Testis (tissue), 3 donors: ENCODE measurements around the gene SLC38A1. TPM values are rescaled to one million over a fixed set of nuclear protein-coding genes. Genes with fewer than 3 reads are reported as not detected.
A peak's percentile ranks its signal among the peaks of the same experiment; 100 is the strongest.

Experiments used
- DNase-seq: peaks from one replicate; pipeline ENCODE4 v3.0.0-alpha.2; 2019
- H3K27ac ChIP-seq, 2 donors: fragments of 200-600 bp; sonication (generic); one replicate each; pipeline ENCODE4 v1.5.1; 2019
- H3K27me3 ChIP-seq: fragments of 200-600 bp; sonication (generic); one replicate; pipeline ENCODE4 v1.5.1; 2019
- H3K36me3 ChIP-seq: fragments of 200-600 bp; sonication (generic); one replicate; pipeline ENCODE4 v1.5.1; 2017; ENCODE audit warnings: low read depth; ENCODE audit errors: missing control alignments
- H3K4me1 ChIP-seq: fragments of 200-600 bp; sonication (generic); one replicate; pipeline ENCODE4 v1.5.1; 2019
- H3K4me3 ChIP-seq, 2 donors: fragments of 200-600 bp; sonication (generic); one replicate each; pipeline ENCODE4 v1.5.1; 2017 to 2019
- H3K9me3 ChIP-seq: fragments of 200-600 bp; sonication (generic); one replicate; pipeline ENCODE4 v1.5.1; 2017
- POLR2A ChIP-seq: fragments of 450-650 bp; IDR thresholded peaks from one replicate; pipeline ENCODE4 v1.6.1; 2017; ENCODE audit warnings: antibody characterized with exemption, mild to moderate bottlenecking, moderate library complexity
- WGBS, 2 donors: methylation state at CpG; one replicate each; pipeline ENCODE4 v1.1.5; 2018; 5-methylcytosine and 5-hydroxymethylcytosine counted together
- intact Hi-C: fragments of 100-400 bp; cut with DNase I; formaldehyde crosslinking; loops from one replicate; pipeline ENCODE4 v1.15.1; 2023; ENCODE audit warnings: low total_unique reads
- polyA plus RNA-seq: library from polyadenylated mRNA; stranded (reverse); fragments of 350-450 nt; fragmentation: Illumina TruSeq; extraction: RNeasy Lipid Tissue Mini Kit (QIAGEN cat#74804); gene quantifications from one replicate; pipeline ENCODE4 v1.2.3, GENCODE V29; 2014; ENCODE audit warnings: low read depth, low replicate concordance; ENCODE audit not compliant: insufficient read depth
- total RNA-seq, 2 donors: library from RNA; depleted of rRNA; stranded (reverse); fragments of >200 nt; gene quantifications; one replicate each; pipeline ENCODE4 v1.2.3, GENCODE V29; 2016
- TF ChIP-seq, protein P1 (sequence below), 3 experiments: fragments of 450-650 bp in 2 of 3; fragments of 200-600 bp in 1 of 3; sonication (generic) in 1 of 3; IDR thresholded peaks; one replicate each; pipeline ENCODE4 v1.5.1; 2016 to 2019; ENCODE audit warnings: antibody characterized with exemption in 3 of 3, mild to moderate bottlenecking in 2 of 3, moderate library complexity in 1 of 3

Gene SLC38A1
- total and polyA plus RNA-seq, 3 donors from 2014 or later = 1.6 to 8.7 (median 4.0) TPM

DNA sequence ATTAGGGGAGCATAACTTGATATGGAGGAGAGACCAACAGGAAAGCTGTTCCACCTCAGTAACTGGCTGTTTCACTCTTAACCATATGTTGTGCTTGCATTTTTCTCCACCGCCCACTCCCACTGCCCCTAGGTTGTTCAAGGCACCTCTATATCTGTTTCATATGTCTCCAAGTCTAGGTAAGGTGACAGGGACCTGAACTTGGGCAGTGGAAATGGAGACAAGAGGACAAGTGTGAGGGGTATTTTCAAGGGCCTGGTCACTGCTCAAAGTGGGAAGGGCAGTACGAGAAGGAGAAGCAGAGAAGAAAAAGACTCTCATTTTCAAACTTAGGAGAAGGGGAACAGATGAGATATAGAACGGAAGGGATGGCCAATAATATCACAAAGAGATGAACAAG lies 3.1 kb downstream of the SLC38A1 start:
- H3K27me3 ChIP-seq = no peaks in the 10 kb centered on the region
- H3K36me3 ChIP-seq = no peaks in the 10 kb centered on the region
- no peak overlapping the region for H3K4me3 ChIP-seq
- 71 to 81% methylated on average over 3 of the region's 3 CpGs for WGBS, 2 donors
- no peaks in the 10 kb centered on the region for H3K4me1 ChIP-seq
- DNase-seq = no peak
- TF ChIP-seq, protein P1, sequence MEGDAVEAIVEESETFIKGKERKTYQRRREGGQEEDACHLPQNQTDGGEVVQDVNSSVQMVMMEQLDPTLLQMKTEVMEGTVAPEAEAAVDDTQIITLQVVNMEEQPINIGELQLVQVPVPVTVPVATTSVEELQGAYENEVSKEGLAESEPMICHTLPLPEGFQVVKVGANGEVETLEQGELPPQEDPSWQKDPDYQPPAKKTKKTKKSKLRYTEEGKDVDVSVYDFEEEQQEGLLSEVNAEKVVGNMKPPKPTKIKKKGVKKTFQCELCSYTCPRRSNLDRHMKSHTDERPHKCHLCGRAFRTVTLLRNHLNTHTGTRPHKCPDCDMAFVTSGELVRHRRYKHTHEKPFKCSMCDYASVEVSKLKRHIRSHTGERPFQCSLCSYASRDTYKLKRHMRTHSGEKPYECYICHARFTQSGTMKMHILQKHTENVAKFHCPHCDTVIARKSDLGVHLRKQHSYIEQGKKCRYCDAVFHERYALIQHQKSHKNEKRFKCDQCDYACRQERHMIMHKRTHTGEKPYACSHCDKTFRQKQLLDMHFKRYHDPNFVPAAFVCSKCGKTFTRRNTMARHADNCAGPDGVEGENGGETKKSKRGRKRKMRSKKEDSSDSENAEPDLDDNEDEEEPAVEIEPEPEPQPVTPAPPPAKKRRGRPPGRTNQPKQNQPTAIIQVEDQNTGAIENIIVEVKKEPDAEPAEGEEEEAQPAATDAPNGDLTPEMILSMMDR (IDR thresholded peaks at IDR 0.05) = no peak
- no peak for TF ChIP-seq POLR2A
- no peak overlapping the region for H3K27ac ChIP-seq
- no peaks in the 10 kb centered on the region for H3K9me3 ChIP-seq
- intact Hi-C loops = no loop called here

DNA sequence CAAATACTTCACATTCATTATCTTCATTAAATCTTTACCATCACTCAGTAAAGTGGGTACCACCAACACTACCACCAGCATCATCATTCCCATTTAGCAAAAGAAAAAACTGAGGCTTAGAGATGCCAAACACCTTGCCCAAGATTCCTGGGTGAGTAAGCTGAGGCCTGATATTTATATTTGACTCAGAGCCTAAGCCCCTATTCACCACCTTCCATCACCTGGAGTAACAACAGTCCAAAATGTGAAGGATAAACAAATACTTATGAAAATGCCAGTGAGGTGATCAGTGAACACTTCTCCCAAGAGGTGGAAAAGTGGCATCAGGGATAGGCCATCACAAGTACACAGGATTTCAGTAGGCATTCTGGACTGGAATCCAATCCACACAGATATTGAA lies 3.7 kb downstream of the SLC38A1 start:
- no peaks in the 10 kb centered on the region for H3K36me3 ChIP-seq
- no peak for DNase-seq
- TF ChIP-seq POLR2A = no peak
- TF ChIP-seq, protein P1 (IDR thresholded peaks at IDR 0.05) = no peak
- no peaks in the 10 kb centered on the region for H3K4me1 ChIP-seq
- H3K4me3 ChIP-seq = no peak overlapping the region
- H3K27ac ChIP-seq = no peak overlapping the region
- no peaks in the 10 kb centered on the region for H3K27me3 ChIP-seq
- H3K9me3 ChIP-seq = no peaks in the 10 kb centered on the region
- intact Hi-C loops = no loop called here

DNA sequence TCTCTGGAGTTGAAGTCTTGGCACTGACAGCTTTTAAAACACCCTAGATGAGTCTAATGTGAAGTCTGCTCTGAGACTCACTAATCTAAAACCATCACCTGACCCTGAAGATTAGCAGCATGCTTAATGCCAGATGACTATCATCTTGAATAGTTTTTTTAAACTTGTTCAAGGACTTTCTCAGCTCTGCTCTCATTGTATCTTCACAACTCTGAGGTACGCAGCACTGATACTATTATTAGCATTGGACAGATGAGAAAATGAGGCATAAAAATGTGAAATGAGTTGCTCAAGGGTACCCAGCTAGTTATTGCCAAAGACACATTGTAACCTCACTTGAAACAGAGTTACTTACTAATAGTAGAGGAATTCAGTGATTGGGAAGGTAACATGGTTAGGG lies 4.8 kb downstream of the SLC38A1 start:
- DNase-seq = no peak
- WGBS, 2 donors = 24 to 68% methylated on average over 1 of the region's 1 CpG
- no peaks in the 10 kb centered on the region for H3K4me1 ChIP-seq
- no peak overlapping the region for H3K27ac ChIP-seq
- no peaks in the 10 kb centered on the region for H3K36me3 ChIP-seq
- H3K9me3 ChIP-seq = no peaks in the 10 kb centered on the region
- H3K27me3 ChIP-seq = no peaks in the 10 kb centered on the region
- no peak for TF ChIP-seq POLR2A
- TF ChIP-seq, protein P1 (IDR thresholded peaks at IDR 0.05) = no peak
- intact Hi-C loops = no loop called here
- no peak overlapping the region for H3K4me3 ChIP-seq

DNA sequence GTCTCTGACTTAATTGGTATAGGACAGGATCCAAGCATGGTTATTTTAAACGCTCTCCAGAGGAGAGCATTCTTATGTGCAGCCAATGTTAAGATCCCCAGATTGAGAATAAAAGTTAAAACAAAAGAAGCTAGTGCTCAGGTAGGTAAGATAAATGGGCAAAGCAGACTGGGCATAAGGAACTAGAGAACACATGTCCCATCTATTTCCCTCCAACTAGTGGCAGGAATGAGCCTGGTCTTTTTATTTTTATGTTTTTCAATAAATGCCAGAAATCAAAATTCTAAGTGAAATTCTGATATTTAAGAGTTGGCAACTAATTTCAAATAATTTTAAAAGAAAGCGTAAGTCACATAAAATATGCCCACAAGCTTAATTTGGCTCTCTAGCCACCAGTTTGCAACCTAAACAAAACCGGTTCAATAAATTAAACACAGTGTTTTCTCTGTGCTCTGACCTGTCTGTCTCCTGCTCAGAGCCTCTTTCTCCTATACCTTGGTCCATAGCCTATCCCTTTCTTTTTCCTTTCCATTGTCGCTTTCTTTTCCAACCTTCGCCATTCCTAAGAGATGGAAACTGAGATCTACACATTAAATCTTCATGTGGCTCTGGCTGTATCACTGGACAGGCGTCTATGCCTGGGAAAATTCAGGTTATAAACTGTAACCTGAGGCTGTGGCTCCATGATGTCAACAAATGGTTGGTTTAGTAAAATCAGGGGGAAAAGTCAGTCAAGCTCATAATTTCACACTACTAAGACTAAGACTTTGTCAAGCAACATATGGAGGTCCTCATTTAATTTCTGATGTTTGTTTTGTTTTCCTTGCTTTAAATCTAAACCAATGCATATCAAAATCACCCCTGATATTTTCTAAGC lies 5.5 kb downstream of the SLC38A1 start:
- intact Hi-C loops = no loop called here
- 89 to 90% methylated on average over 6 of the region's 6 CpGs for WGBS, 2 donors
- Histone ChIP-seq H3K4me1 (no peaks in the 10 kb centered on the region), H3K27me3 (no peaks in the 10 kb centered on the region), H3K27ac (no peak overlapping the region), H3K36me3 (no peaks in the 10 kb centered on the region), H3K9me3 (no peaks in the 10 kb centered on the region), H3K4me3 (no peak overlapping the region)
- no peak for DNase-seq
- TF ChIP-seq POLR2A = no peak
- TF ChIP-seq, protein P1 (IDR thresholded peaks at IDR 0.05) = peak in 1 of 3 experiments; percentile 25

DNA sequence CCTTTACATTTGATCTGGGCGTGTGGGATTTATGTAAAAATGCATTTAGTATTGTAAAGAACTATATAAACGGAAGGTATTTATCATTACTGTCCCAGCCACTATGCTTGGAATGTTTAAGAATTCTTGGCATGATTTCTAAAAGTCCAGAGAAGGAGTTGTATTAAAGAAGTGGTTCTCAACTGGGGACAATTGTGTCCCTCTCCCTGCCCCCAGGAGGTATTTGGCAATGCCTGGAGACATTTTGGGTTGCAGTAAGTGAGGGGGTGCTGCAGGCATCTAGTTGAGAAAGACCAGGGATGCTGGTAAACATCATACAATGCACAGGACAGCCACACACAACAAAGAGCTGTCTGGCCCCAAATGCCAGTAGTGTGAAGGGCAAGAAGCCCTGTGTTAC lies 7.2 kb downstream of the SLC38A1 start:
- WGBS, 2 donors = 83 to 86% methylated on average over 2 of the region's 2 CpGs
- no peak for DNase-seq
- intact Hi-C loops = no loop called here
- no peak for TF ChIP-seq POLR2A
- TF ChIP-seq, protein P1 (IDR thresholded peaks at IDR 0.05) = no peak
- Histone ChIP-seq H3K27me3 (no peaks in the 10 kb centered on the region), H3K9me3 (no peaks in the 10 kb centered on the region), H3K36me3 (no peaks in the 10 kb centered on the region), H3K4me3 (no peak overlapping the region), H3K4me1 (no peaks in the 10 kb centered on the region), H3K27ac (no peak overlapping the region)
